B cell (primary cell): Measurements from ENCODE around the gene ENDOV. TPM values are rescaled to one million over a fixed set of nuclear protein-coding genes. Genes with fewer than 3 reads are reported as not detected.

Source experiments
- ATAC-seq: fragments of 200-7000 bp; cut with Tn5 transposase; one replicate; pipeline ENCODE4 v1.10.0; 2021; ENCODE audit warnings: low read depth, mild to moderate bottlenecking, moderate number of reproducible peaks, moderate library complexity
- CTCF ChIA-PET: fragments of 350-600 bp; sonication (Branson Sonifier 250); formaldehyde crosslinking; loops from one replicate; lab custom pipeline; 2021; ENCODE audit warnings: antibody characterized with exemption, inconsistent platforms; lab: Charles Lee
- POLR2A ChIA-PET: fragments of 350-600 bp; sonication (Branson Sonifier 250); formaldehyde crosslinking; loops from one replicate; lab custom pipeline; 2021; ENCODE audit warnings: antibody characterized with exemption; lab: Charles Lee
- DNase-seq: peaks from one replicate; pipeline ENCODE4 v3.0.0; 2013
- H2AFZ ChIP-seq: 2 replicates; pipeline ENCODE4 v1.6.1; 2012; ENCODE audit warnings: mild to moderate bottlenecking, low read depth, low read length; ENCODE audit not compliant: insufficient read depth, poor library complexity, severe bottlenecking
- H3K27ac ChIP-seq, 2 donors: 1 replicate in 1 of 2; 2 replicates in 1 of 2; pipeline ENCODE4 v1.5.1; 2012 to 2013; ENCODE audit warnings: low read length in 2 of 2, mild to moderate bottlenecking in 2 of 2, moderate library complexity in 1 of 2
- H3K27me3 ChIP-seq, 4 experiments: fragments of 200-600 bp in 1 of 4; sonication (generic) in 1 of 4; replicated peaks in 1 of 4; 1 replicate in 2 of 4; 2 replicates in 2 of 4; pipeline versions ENCODE4 v1.6.1 to v1.7.0; 2013 to 2016; ENCODE audit warnings: low read length in 3 of 4, mild to moderate bottlenecking in 2 of 4, mixed read lengths in 1 of 4, moderate library complexity in 1 of 4; ENCODE audit not compliant: insufficient read depth in 4 of 4, control insufficient read depth in 3 of 4; ENCODE audit errors: control extremely low read depth in 1 of 4
- H3K36me3 ChIP-seq, 2 experiments: replicated peaks in 1 of 2; 1 replicate in 1 of 2; 2 replicates in 1 of 2; pipeline versions ENCODE4 v1.6.1 to v1.7.1; 2013; ENCODE audit warnings: low read length in 1 of 2; ENCODE audit not compliant: insufficient read depth in 2 of 2, control insufficient read depth in 1 of 2; ENCODE audit errors: control extremely low read depth in 1 of 2, extremely low read depth in 1 of 2
- H3K4me1 ChIP-seq, 2 donors: fragments of 200-600 bp in 1 of 2; sonication (generic) in 1 of 2; 1 replicate in 1 of 2; 2 replicates in 1 of 2; pipeline versions ENCODE4 v1.5.1 to v1.6.1; 2013 to 2017; ENCODE audit warnings: low read length in 2 of 2; ENCODE audit not compliant: control insufficient read depth in 2 of 2, insufficient read depth in 2 of 2
- H3K4me2 ChIP-seq: replicated peaks from 2 replicates; pipeline ENCODE3; 2012; ENCODE audit warnings: mild to moderate bottlenecking, low read depth, low read length; ENCODE audit not compliant: poor library complexity, severe bottlenecking
- H3K4me3 ChIP-seq, 5 experiments: fragments of 200-600 bp in 1 of 5; sonication (generic) in 1 of 5; 1 replicate in 3 of 5; 2 replicates in 2 of 5; pipeline versions ENCODE4 v1.5.1 to v1.7.0; 2011 to 2016; ENCODE audit warnings: low read length in 4 of 5, mild to moderate bottlenecking in 4 of 5, low read depth in 2 of 5, control low read depth in 1 of 5, moderate library complexity in 1 of 5; ENCODE audit not compliant: insufficient read depth in 1 of 5; ENCODE audit errors: control extremely low read depth in 1 of 5, extremely low read depth in 1 of 5
- H3K79me2 ChIP-seq: fragments of 200-600 bp; sonication (generic); one replicate; pipeline ENCODE4 v1.6.0; 2016; ENCODE audit warnings: low read length; ENCODE audit not compliant: control insufficient read depth, insufficient read depth
- H3K9ac ChIP-seq: fragments of 200-600 bp; sonication (generic); 2 replicates; pipeline ENCODE4 v1.6.1; 2017; ENCODE audit warnings: mild to moderate bottlenecking, low read length, moderate library complexity
- H3K9me3 ChIP-seq, 3 donors: one replicate each; pipeline versions ENCODE4 v1.6.1 to v1.7.1; 2013; ENCODE audit warnings: low read length in 2 of 3; ENCODE audit not compliant: control insufficient read depth in 2 of 3, insufficient read depth in 1 of 3; ENCODE audit errors: control extremely low read depth in 1 of 3
- H4K20me1 ChIP-seq: 2 replicates; pipeline ENCODE4 v1.6.0; 2012; ENCODE audit warnings: mild to moderate bottlenecking, low read length; ENCODE audit not compliant: insufficient read depth, control insufficient read depth, poor library complexity, severe bottlenecking
- H3K27ac Mint-ChIP-seq: one replicate; pipeline ENCODE4 v1.8.0; 2021; ENCODE audit warnings: mixed read lengths
- H3K27me3 Mint-ChIP-seq: one replicate; pipeline ENCODE4 v1.8.0; 2021; ENCODE audit warnings: mixed read lengths
- H3K4me1 Mint-ChIP-seq: one replicate; pipeline ENCODE4 v1.8.0; 2021; ENCODE audit warnings: mixed read lengths
- H3K4me3 Mint-ChIP-seq: one replicate; pipeline ENCODE4 v1.8.0; 2021; ENCODE audit warnings: mixed read lengths
- H3K9me3 Mint-ChIP-seq: one replicate; pipeline ENCODE4 v1.8.0; 2022; ENCODE audit warnings: mixed read lengths; ENCODE audit not compliant: insufficient read depth
- CTCF ChIP-seq: fragments of 200-600 bp; IDR thresholded peaks from one replicate; pipeline ENCODE4 v1.8.0; 2022; ENCODE audit warnings: antibody characterized with exemption, mild to moderate bottlenecking
- EZH2 ChIP-seq: IDR thresholded peaks from 2 replicates; pipeline ENCODE4 v1.6.1; 2012; ENCODE audit warnings: borderline replicate concordance, low read depth, mild to moderate bottlenecking, moderate library complexity, low read length; ENCODE audit not compliant: insufficient read depth, poor library complexity, severe bottlenecking
- WGBS: methylation state at CpG from one replicate; pipeline ENCODE4 v1.1.5; 2013; ENCODE audit warnings: missing lambda C conversion rate; ENCODE audit not compliant: insufficient coverage; 5-methylcytosine and 5-hydroxymethylcytosine counted together
- intact Hi-C: fragments of 100-400 bp; cut with micrococcal nuclease; formaldehyde crosslinking; loops from one replicate; pipeline ENCODE4 v1.10.0; 2022
- polyA plus RNA-seq: library from polyadenylated mRNA; depleted of rRNA; stranded (reverse); fragments of >200 nt; gene quantifications from 2 replicates; pipeline ENCODE4 v1.2.3, GENCODE V29; 2012
- total RNA-seq, 2 donors: library from RNA; stranded (reverse); fragments of 120-200 nt in 1 of 2; gene quantifications; 1 replicate in 1 of 2; 2 replicates in 1 of 2; pipeline versions ENCODE4 v1.2.3 to v1.2.4, GENCODE V29; 2013 to 2022

The ENDOV gene
- total and polyA plus RNA-seq, 2 donors (not counting 1 experiment from before 2014, with no cell fraction given), result 25.3 to 49.5 TPM

- no peak overlapping the region for H3K4me3 ChIP-seq
- H3K9ac ChIP-seq, result no peak overlapping the region
- H3K9me3 ChIP-seq, result no peaks in the 10 kb centered on the region
- 93% methylated on average over 27 of the region's 27 CpGs for WGBS
- no peak overlapping the region for H3K4me2 ChIP-seq
- no peaks in the 10 kb centered on the region for H4K20me1 ChIP-seq
- TF ChIP-seq EZH2, result no peak
- no peak for TF ChIP-seq CTCF
- no peak overlapping the region for H2AFZ ChIP-seq
- Mint-ChIP-seq H3K9me3 (no peaks in the 10 kb centered on the region), H3K27ac (no peak overlapping the region), H3K27me3 (no peaks in the 10 kb centered on the region), H3K4me3 (no peak overlapping the region), H3K4me1 (peaks cover 27% of the 10 kb centered on the region)
- no peak overlapping the region for H3K27ac ChIP-seq
- ChIA-PET CTCF (interaction anchor here (0.6 to 6.7 kb wide), 31 partner anchors 10 to 1197 kb away, joined by 3 to 75 read pairs (median 3); no protein-coding TSS in a partner anchor), POLR2A (interaction anchor here (1.5 kb wide), 1 partner anchor 12 kb away, joined by 10 read pairs; no protein-coding TSS in a partner anchor)
- H3K4me1 ChIP-seq, result peaks cover 37 to 39% of the 10 kb centered on the region in 2 donors
- H3K79me2 ChIP-seq, result no peaks in the 10 kb centered on the region
- H3K36me3 ChIP-seq, result no peaks in the 10 kb centered on the region
- peaks cover 0 to 3% (median 0%) of the 10 kb centered on the region in 4 experiments for H3K27me3 ChIP-seq
- DNase-seq, result no peak
- intact Hi-C loops, result loop anchor here (1.0 kb wide), 1 partner anchor 554 kb away; no protein-coding TSS in a partner anchor
- no peak for ATAC-seq
Measured at GRCh38 chr17:80427366-80428282, 12.7 kb downstream of the ENDOV start.

- no peaks in the 10 kb centered on the region for H3K79me2 ChIP-seq
- ChIA-PET POLR2A (no interaction called here), CTCF (interaction anchor here (0.6 to 6.7 kb wide), 8 partner anchors 10 to 560 kb away, joined by 3 to 75 read pairs (median 6); no protein-coding TSS in a partner anchor)
- H3K4me1 Mint-ChIP-seq, result peaks cover 25% of the 10 kb centered on the region
- H3K27me3 ChIP-seq, result peaks cover 0 to 3% (median 0%) of the 10 kb centered on the region in 4 experiments
- 90% methylated on average over 12 of the region's 12 CpGs for WGBS
- no peaks in the 10 kb centered on the region for H3K36me3 ChIP-seq
- H3K27ac Mint-ChIP-seq, result no peak overlapping the region
- H3K4me1 ChIP-seq, result peaks cover 37 to 39% of the 10 kb centered on the region in 2 donors
- H3K9me3 ChIP-seq, result no peaks in the 10 kb centered on the region
- H3K4me3 ChIP-seq, result no peak overlapping the region
- H4K20me1 ChIP-seq, result no peaks in the 10 kb centered on the region
- H3K9me3 Mint-ChIP-seq, result no peaks in the 10 kb centered on the region
- H3K9ac ChIP-seq, result no peak overlapping the region
- TF ChIP-seq CTCF, result no peak
- TF ChIP-seq EZH2, result no peak
- DNase-seq, result no peak
- H2AFZ ChIP-seq, result no peak overlapping the region
- no peak overlapping the region for H3K27ac ChIP-seq
- no peaks in the 10 kb centered on the region for H3K27me3 Mint-ChIP-seq
- intact Hi-C loops, result no loop called here
- no peak overlapping the region for H3K4me3 Mint-ChIP-seq
- no peak overlapping the region for H3K4me2 ChIP-seq
- no peak for ATAC-seq
Measured at GRCh38 chr17:80428363-80428762, 13.4 kb downstream of the ENDOV start.
